CD14-positive monocyte (primary cell): ENCODE data around the gene SLC16A12. TPM values are rescaled to one million over a fixed set of nuclear protein-coding genes. Genes with fewer than 3 reads are reported as not detected.

ENCODE experiments used
- DNase-seq, 3 donors: peaks; one replicate each; pipeline ENCODE4 v3.0.0-alpha.2; 2011 to 2022
- H2AFZ ChIP-seq: 2 replicates; pipeline ENCODE4 v1.6.0; 2012; ENCODE audit warnings: mild to moderate bottlenecking, low read depth, low read length, inconsistent platforms; ENCODE audit not compliant: insufficient read depth, poor library complexity, severe bottlenecking
- H3K27ac ChIP-seq, 2 donors: 1 replicate in 1 of 2; 2 replicates in 1 of 2; pipeline ENCODE4 v1.5.1; 2012 to 2013; ENCODE audit warnings: low read length in 2 of 2, control low read depth in 1 of 2, inconsistent platforms in 1 of 2, low read depth in 1 of 2, mild to moderate bottlenecking in 1 of 2
- H3K27me3 ChIP-seq, 2 donors: one replicate each; pipeline versions ENCODE4 v1.6.0 to v1.6.1; 2011 to 2013; ENCODE audit warnings: low read length in 2 of 2; ENCODE audit not compliant: control insufficient read depth in 2 of 2, insufficient read depth in 2 of 2
- H3K36me3 ChIP-seq, 2 donors: replicated peaks in 1 of 2; 1 replicate in 1 of 2; 2 replicates in 1 of 2; pipeline versions ENCODE4 v1.5.1 to v1.6.1; 2012 to 2013; ENCODE audit warnings: low read length in 2 of 2, control low read depth in 1 of 2, inconsistent platforms in 1 of 2, mild to moderate bottlenecking in 1 of 2; ENCODE audit not compliant: insufficient read depth in 2 of 2, control insufficient read depth in 1 of 2
- H3K4me1 ChIP-seq, 2 donors: 1 replicate in 1 of 2; 2 replicates in 1 of 2; pipeline versions ENCODE4 v1.5.1 to v1.6.1; 2012 to 2013; ENCODE audit warnings: low read length in 2 of 2, control low read depth in 1 of 2, inconsistent platforms in 1 of 2, mild to moderate bottlenecking in 1 of 2, moderate library complexity in 1 of 2; ENCODE audit not compliant: insufficient read depth in 2 of 2, control insufficient read depth in 1 of 2
- H3K4me2 ChIP-seq: replicated peaks from 2 replicates; pipeline ENCODE3; 2012; ENCODE audit warnings: low read length, moderate library complexity, mild to moderate bottlenecking; ENCODE audit not compliant: poor library complexity, severe bottlenecking; ENCODE audit errors: extremely low read depth
- H3K4me3 ChIP-seq, 3 experiments: fragments of 200-600 bp in 1 of 3; sonication (generic) in 1 of 3; replicated peaks in 1 of 3; 1 replicate in 2 of 3; 2 replicates in 1 of 3; pipeline ENCODE4 v1.5.1; 2011 to 2013; ENCODE audit warnings: low read length in 3 of 3, mild to moderate bottlenecking in 3 of 3, control low read depth in 2 of 3, low read depth in 2 of 3, inconsistent platforms in 1 of 3, moderate library complexity in 1 of 3
- H3K79me2 ChIP-seq: 2 replicates; pipeline ENCODE4 v1.6.0; 2012; ENCODE audit warnings: mild to moderate bottlenecking, control low read depth, inconsistent platforms, low read length, moderate library complexity; ENCODE audit not compliant: insufficient read depth
- H3K9ac ChIP-seq: 2 replicates; pipeline ENCODE4 v1.6.0; 2017; ENCODE audit warnings: low read length, mild to moderate bottlenecking; ENCODE audit not compliant: insufficient read depth, poor library complexity, severe bottlenecking
- H3K9me3 ChIP-seq, 2 donors: replicated peaks in 1 of 2; 1 replicate in 1 of 2; 2 replicates in 1 of 2; pipeline versions ENCODE4 v1.5.1 to v1.6.1; 2012 to 2013; ENCODE audit warnings: low read length in 2 of 2, control low read depth in 1 of 2; ENCODE audit not compliant: control insufficient read depth in 1 of 2, insufficient read depth in 1 of 2
- H4K20me1 ChIP-seq: 2 replicates; pipeline ENCODE4 v1.6.0; 2012; ENCODE audit warnings: mild to moderate bottlenecking, low read length, control low read depth, moderate library complexity; ENCODE audit not compliant: insufficient read depth
- H3K27ac Mint-ChIP-seq, 7 donors: one replicate each; pipeline ENCODE4 v1.8.0; 2020; ENCODE audit warnings: mild to moderate bottlenecking in 7 of 7, mixed read lengths in 7 of 7, moderate library complexity in 6 of 7, inconsistent platforms in 2 of 7
- H3K27me3 Mint-ChIP-seq, 3 donors: one replicate each; pipeline ENCODE4 v1.8.0; 2021 to 2022; ENCODE audit warnings: low read depth in 3 of 3, mild to moderate bottlenecking in 3 of 3, mixed read lengths in 3 of 3, moderate library complexity in 3 of 3, inconsistent platforms in 1 of 3
- H3K36me3 Mint-ChIP-seq, 2 donors: one replicate each; pipeline ENCODE4 v1.8.0; 2020; ENCODE audit warnings: mixed read lengths in 2 of 2, inconsistent platforms in 1 of 2, mild to moderate bottlenecking in 1 of 2
- H3K4me1 Mint-ChIP-seq: one replicate; pipeline ENCODE4 v1.8.0; 2020; ENCODE audit warnings: mild to moderate bottlenecking, mixed read lengths
- H3K4me3 Mint-ChIP-seq, 2 donors: one replicate each; pipeline ENCODE4 v1.8.0; 2020; ENCODE audit warnings: mild to moderate bottlenecking in 2 of 2, mixed read lengths in 2 of 2, moderate library complexity in 1 of 2
- H3K9me3 Mint-ChIP-seq, 7 donors: one replicate each; pipeline ENCODE4 v1.8.0; 2020 to 2022; ENCODE audit warnings: mixed read lengths in 7 of 7, mild to moderate bottlenecking in 6 of 7, moderate library complexity in 6 of 7, inconsistent platforms in 2 of 7
- CTCF ChIP-seq: fragments of 200-600 bp; IDR thresholded peaks from one replicate; pipeline ENCODE4 v1.8.0; 2022; ENCODE audit warnings: antibody characterized with exemption, mild to moderate bottlenecking
- WGBS: methylation state at CpG from one replicate; pipeline ENCODE4 v1.1.5; 2013; ENCODE audit warnings: missing lambda C conversion rate; ENCODE audit not compliant: insufficient coverage; 5-methylcytosine and 5-hydroxymethylcytosine counted together
- intact Hi-C, 2 donors: fragments of 100-400 bp; cut with micrococcal nuclease; formaldehyde crosslinking; loops; one replicate each; pipeline versions ENCODE4 v1.15.0 to v1.15.1; 2023
- polyA plus RNA-seq, 3 donors: library from polyadenylated mRNA; depleted of rRNA in 1 of 3; unstranded in 2 of 3; stranded (reverse) in 1 of 3; fragments of 300-500 nt in 2 of 3; fragments of >200 nt in 1 of 3; fragmentation: Illumina TruSeq in 2 of 3; gene quantifications; 1 replicate in 2 of 3; 2 replicates in 1 of 3; pipeline ENCODE4 v1.2.3, GENCODE V29; 2012 to 2021

The SLC16A12 gene
- polyA plus RNA-seq, 3 donors, result 0.04 TPM; not detected in 2

- no peaks in the 10 kb centered on the region for H3K9me3 ChIP-seq
- H3K79me2 ChIP-seq, result no peaks in the 10 kb centered on the region
- H3K27ac ChIP-seq, result no peak overlapping the region
- H3K27ac Mint-ChIP-seq, result no peak overlapping the region
- DNase-seq, result no peak
- intact Hi-C loops, result no loop called here
- no peaks in the 10 kb centered on the region for H3K4me1 ChIP-seq
- no peaks in the 10 kb centered on the region for H3K36me3 Mint-ChIP-seq
- H3K4me2 ChIP-seq, result no peak overlapping the region
- no peak overlapping the region for H2AFZ ChIP-seq
- no peak overlapping the region for H3K4me3 ChIP-seq
- H3K27me3 ChIP-seq, result peaks cover 0 to 3% of the 10 kb centered on the region in 2 donors
- no peaks in the 10 kb centered on the region for H4K20me1 ChIP-seq
- H3K4me1 Mint-ChIP-seq, result no peaks in the 10 kb centered on the region
- WGBS, result no CpG with 5 or more reads among the region's 4 CpGs
- no peak overlapping the region for H3K4me3 Mint-ChIP-seq
- no peak for TF ChIP-seq CTCF
- no peaks in the 10 kb centered on the region for H3K36me3 ChIP-seq
- H3K9ac ChIP-seq, result no peak overlapping the region
- peaks cover 4 to 7% (median 4%) of the 10 kb centered on the region in 3 donors for H3K27me3 Mint-ChIP-seq
- peaks cover 0 to 4% (median 0%) of the 10 kb centered on the region in 7 donors for H3K9me3 Mint-ChIP-seq
These were observed 44.6 kb downstream of the SLC16A12 start for GRCh38 chr10:89490596-89491335.

DNA sequence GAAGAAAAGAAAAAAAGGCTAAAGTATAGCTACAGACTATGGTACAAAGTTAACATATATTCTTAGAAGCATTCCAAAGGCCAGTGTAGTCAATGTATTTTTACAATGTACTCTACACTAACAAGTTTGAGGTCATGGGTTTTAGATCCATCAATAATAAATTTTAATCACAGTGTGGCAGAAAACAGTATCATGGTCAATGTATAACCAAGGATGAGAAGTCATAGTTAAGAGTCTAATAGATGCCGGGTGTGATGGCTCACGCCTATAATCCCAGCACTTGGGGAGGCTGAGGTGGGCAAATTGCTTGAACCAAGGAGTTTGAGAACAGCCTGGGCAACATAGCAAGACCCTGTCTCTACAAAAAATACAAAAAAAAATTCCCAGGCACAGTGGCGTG is 53.1 kb downstream of the SLC16A12 start:
- Mint-ChIP-seq H3K4me3 (no peak overlapping the region), H3K4me1 (peaks cover 1% of the 10 kb centered on the region), H3K9me3 (peaks cover 0 to 3% (median 1%) of the 10 kb centered on the region in 7 donors), H3K36me3 (no peaks in the 10 kb centered on the region), H3K27ac (no peak overlapping the region), H3K27me3 (peaks cover 0 to 6% (median 6%) of the 10 kb centered on the region in 3 donors)
- Histone ChIP-seq H3K36me3 (no peaks in the 10 kb centered on the region), H3K4me3 (no peak overlapping the region), H2AFZ (no peak overlapping the region), H3K4me2 (no peak overlapping the region), H3K9ac (no peak overlapping the region), H3K27ac (no peak overlapping the region), H3K27me3 (no peaks in the 10 kb centered on the region), H3K79me2 (no peaks in the 10 kb centered on the region), H4K20me1 (no peaks in the 10 kb centered on the region), H3K9me3 (no peaks in the 10 kb centered on the region), H3K4me1 (no peaks in the 10 kb centered on the region)
- no peak for DNase-seq
- TF ChIP-seq CTCF, result no peak
- intact Hi-C loops, result no loop called here
- WGBS, result no CpG with 5 or more reads among the region's 3 CpGs
